GM21526 (cell line): ENCODE measurements around the gene ANKS1B.

Source experiments
- ATAC-seq: cut with Tn5 transposase; IDR thresholded peaks from one replicate; pipeline ENCODE4 v1.9.1; 2021; ENCODE audit warnings: moderate library complexity; ENCODE audit not compliant: unreplicated experiment, low FRiP score

Gene ANKS1B

GRCh38 chr12:98808243-98808875 is 1176.4 kb downstream of the ANKS1B start:
- no peak for ATAC-seq

DNA sequence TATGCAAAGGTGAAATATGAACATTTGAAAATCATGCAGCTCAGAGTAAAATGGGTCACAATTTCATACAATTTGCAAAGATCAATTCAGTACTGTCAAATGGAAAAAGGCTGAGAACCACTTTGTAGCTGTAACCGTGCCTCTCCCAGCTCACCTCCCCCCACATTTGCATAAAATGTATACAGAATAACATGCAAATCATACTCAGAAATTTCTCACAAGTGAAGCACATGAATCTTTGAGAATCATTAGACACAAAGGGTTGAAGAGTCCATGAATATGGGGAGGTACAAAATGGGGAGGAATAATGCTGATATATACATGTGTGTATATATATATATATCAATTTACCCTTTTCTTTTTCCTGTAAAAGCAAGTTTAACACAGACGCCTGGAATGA is 1177.5 kb downstream of the ANKS1B start:
- no peak for ATAC-seq

- ATAC-seq: no peak
Observed at GRCh38 chr12:98803468-98804209, 1181.1 kb downstream of the ANKS1B start.

DNA sequence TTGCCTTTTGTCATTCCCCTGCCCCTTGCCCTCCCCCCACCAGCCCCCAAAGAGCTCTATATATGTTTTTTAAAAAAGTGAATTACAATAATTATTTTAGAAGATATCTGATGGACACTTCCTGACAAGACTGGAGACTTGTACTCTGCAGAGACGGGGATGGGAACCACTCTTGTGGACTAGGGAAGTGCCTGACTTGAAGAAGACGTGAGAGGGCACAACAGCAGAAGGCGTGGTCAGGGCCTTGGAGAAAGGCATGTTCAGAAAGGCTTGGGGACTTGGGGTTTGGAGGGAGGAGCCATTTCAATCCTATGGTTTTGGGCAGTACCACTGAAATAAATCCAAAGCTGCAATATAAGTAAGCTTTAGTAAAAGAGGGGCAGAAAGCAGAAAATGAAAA is 1184.9 kb downstream of the ANKS1B start:
- no peak for ATAC-seq

GRCh38 chr12:98799146-98799810 is 1185.5 kb downstream of the ANKS1B start:
- no peak for ATAC-seq

GRCh38 chr12:98797200-98797599 is 1187.5 kb downstream of the ANKS1B start:
- no peak for ATAC-seq

- no peak for ATAC-seq
Observed at GRCh38 chr12:98796745-98797144, 1188.0 kb downstream of the ANKS1B start.

DNA sequence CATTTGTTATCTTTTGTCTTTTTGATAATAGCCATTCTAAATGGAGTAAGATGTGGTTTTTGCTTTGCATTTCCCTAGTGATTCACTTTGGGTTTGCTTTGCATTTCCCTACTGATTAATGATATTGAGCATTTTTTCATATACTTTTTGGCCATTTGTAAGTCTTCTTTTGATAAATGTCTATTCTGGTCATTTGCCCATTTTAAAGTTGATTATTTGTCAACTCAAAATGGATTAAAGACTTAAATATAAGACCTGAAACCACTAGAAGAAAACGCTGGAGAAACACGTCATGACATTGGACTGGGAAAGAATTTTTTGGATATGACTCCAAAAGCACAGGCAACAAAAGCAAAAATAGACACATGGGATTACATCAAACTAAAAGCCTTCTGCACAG is 1191.6 kb downstream of the ANKS1B start:
- no peak for ATAC-seq

GRCh38 chr12:98791406-98791805 is 1193.3 kb downstream of the ANKS1B start:
- ATAC-seq: no peak

DNA sequence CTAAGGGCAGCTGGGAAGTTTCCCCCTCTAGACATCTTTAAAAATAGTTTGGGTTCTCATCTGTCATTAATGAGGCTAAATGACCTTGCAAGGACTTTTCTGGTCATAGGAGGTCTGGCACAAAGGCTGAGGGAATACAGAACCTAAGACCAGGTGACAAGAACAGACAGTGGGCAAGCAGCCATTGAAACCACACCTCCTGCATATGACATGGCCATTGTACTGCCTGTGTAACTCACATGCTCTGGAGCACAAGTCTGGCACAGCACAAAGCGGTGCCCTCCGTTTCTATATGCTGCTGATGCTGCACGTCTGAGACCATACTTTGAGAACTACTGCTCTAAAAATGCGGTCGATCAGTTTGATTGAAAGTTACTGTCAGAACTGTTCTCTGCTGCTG is 1196.3 kb downstream of the ANKS1B start:
- no peak for ATAC-seq

GRCh38 chr12:98786653-98787052 is 1198.1 kb downstream of the ANKS1B start:
- no peak for ATAC-seq

- no peak for ATAC-seq
Observed at GRCh38 chr12:98783420-98783819, 1201.3 kb downstream of the ANKS1B start.

DNA sequence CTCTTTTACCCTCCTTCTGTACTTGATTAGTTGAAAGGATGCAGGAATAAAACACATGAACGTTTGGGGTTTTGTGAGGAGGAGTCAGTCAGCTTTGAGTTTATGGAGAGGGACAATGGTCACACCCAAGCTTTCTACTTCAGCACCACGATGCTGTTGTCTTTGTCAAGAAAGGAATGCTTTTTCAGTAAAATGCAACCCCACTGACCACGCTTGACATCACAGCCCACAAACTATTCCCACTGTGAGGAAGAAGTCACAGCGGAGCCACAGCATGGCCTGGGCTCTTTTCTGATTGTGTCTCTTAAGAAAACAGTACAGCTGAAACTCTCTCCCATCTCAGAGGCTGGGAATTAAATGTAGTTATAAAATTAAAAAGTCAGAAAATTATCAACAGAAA is 1204.5 kb downstream of the ANKS1B start:
- ATAC-seq: no peak

DNA sequence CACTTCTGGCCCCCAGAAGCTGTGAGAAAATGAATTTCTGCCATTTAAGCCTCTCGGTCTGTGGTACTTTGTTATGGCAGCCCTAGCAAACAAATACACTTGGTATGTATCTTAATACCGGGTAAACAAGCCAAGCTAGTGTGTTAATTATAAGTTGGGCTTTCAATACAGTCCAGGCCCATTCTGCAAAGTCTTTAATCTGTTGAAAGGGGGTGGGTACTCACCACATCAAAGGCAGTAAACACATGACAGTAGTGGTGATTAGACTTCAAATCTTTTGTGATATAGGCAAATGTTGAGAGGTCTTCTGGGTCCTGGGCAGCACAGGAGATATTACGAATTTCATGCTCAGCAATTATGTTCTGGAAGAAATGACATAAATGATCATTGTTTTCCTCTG is 1211.9 kb downstream of the ANKS1B start:
- ATAC-seq: no peak

DNA sequence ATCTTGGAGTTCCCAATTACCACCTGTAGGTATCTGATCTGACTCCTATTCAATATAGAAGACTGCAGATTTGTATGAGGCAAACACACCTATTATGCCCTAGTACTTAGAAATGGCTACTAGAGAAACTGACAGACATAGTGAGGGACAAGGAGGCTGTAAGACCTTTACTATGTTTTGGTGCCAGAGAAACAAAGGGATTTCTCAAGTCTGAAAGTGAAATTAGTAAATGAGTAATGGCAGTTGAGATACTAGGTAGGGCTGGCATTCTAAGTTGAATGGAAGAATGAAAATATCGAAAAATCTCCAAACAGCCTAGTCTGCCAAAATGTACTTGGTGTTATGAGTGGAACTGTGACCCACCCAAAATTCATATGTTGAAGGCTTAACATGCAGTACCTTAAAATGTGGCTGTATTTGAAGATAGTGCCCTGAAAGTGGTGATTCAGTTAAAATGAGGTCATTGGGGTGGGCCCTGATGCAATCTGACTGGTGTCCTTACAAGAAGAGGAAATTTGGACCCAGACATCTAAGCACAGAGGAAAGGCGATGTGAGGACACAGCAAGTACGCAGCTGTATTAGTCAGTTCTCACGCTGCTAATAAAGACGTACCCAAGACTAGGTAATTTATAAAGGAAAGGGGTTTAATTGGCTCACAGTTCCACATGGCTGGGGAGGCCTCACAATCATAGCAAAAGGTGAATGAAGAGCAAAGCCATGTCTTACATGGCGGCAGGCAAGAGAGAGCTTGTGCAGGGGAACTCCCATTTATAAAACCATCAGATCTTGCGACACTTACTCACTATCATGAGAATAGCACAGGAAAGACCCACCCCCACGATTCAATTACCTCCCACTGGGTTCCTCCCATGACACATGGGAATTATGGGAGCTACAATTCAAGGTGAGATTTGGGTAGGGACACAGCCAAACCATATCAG is 1212.7 kb downstream of the ANKS1B start:
- no peak for ATAC-seq

DNA sequence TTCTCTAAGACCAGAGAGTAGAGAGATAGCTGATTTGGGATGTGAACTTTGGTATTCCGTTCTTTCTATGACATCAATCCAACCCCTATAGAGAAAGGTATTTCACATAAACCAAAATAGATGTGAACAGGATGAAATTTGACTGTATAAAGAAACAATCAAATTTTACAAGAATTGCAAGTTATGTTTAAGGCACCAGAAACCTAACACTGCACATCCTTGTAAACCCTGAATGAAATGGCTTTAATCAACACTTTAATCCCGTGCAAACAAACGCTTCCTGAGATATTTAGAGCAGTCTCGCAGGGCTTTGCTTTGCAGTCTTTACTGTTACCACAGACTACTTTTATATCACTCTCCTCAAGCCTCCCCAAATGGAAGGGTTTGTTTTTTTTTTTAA is 1214.5 kb downstream of the ANKS1B start:
- ATAC-seq: no peak

GRCh38 chr12:98769068-98769467 is 1215.7 kb downstream of the ANKS1B start:
- ATAC-seq: no peak

DNA sequence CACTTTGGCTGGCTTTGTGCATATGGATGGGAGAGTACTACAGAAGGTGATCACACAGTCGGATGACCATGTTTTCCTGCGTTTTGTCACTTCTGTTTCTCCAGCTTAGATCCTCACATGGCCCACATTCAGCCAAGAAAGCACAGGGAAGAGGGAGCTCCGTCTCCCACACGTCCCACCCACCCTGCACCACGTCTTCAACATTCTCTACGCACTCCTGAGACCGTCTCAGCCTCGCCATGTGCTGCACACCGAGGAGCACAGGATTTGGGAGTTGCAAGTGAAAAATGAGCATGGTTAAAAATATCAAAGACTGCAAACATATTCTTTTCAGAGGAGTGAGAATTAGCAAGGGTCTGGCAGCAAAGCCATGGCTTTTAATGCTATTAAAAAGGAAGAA is 1217.5 kb downstream of the ANKS1B start:
- no peak for ATAC-seq

- no peak for ATAC-seq
Observed at GRCh38 chr12:98763656-98764055, 1221.1 kb downstream of the ANKS1B start.

DNA sequence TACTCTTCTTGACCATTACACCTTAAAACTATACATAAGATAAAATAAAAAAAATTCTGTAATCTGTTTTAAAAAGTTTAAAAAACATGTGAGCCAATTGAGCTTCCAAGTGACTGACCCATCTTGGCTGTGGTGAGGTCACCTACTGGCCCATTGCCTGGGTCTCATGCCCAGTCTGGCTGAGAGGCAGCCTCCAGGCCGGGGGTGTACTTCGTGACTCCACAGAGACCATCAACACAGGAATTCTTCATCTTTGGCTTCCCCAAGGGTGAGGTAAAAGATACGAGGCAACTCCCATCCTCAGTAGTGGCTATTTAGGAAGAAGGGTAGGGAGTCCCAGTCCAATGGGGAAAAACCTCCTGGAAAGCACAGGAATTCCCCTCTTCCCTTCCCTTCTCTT is 1226.4 kb downstream of the ANKS1B start:
- no peak for ATAC-seq

- ATAC-seq: no peak
Observed at GRCh38 chr12:98757455-98757854, 1227.3 kb downstream of the ANKS1B start.
